Epithelial cell of esophagus (primary cell): ENCODE results near the gene TMSB10.

Source experiments
- DNase-seq: peaks from one replicate; pipeline ENCODE4 v3.0.0; 2010; ENCODE audit warnings: low read depth
- H3K4me3 ChIP-seq: 2 replicates; pipeline ENCODE4 v1.5.1; 2011; ENCODE audit warnings: mild to moderate bottlenecking, low read length, control low read depth
- TF ChIP-seq, protein P1 (sequence below): IDR thresholded peaks from 2 replicates; pipeline ENCODE4 v1.5.1; 2011; ENCODE audit warnings: low read depth, mild to moderate bottlenecking, low read length, control low read depth, inconsistent platforms; ENCODE audit not compliant: insufficient read depth; ENCODE audit errors: missing control alignments

The TMSB10 gene

DNA sequence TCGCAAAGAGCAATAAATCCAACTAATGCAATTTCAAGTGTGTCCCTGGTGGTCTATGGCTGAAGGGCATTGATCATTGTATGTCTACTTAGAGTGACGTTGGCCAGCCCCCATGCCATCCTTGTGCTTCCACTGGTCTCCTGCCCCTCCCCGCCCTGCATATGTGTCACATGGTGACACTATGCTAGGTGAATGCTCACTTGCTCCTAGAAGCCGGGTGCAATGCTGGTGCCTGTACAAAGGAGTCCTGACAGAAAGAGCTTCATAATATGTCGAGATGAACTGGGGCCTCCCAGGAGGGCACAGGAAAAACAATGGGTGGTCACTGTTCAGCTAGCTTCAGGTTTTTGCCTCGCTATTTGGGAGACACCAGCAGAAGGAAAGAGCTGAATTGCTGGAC is 18.7 kb upstream of the TMSB10 start:
- DNase-seq: no peak
- H3K4me3 ChIP-seq: no peak overlapping the region
- TF ChIP-seq, protein P1, sequence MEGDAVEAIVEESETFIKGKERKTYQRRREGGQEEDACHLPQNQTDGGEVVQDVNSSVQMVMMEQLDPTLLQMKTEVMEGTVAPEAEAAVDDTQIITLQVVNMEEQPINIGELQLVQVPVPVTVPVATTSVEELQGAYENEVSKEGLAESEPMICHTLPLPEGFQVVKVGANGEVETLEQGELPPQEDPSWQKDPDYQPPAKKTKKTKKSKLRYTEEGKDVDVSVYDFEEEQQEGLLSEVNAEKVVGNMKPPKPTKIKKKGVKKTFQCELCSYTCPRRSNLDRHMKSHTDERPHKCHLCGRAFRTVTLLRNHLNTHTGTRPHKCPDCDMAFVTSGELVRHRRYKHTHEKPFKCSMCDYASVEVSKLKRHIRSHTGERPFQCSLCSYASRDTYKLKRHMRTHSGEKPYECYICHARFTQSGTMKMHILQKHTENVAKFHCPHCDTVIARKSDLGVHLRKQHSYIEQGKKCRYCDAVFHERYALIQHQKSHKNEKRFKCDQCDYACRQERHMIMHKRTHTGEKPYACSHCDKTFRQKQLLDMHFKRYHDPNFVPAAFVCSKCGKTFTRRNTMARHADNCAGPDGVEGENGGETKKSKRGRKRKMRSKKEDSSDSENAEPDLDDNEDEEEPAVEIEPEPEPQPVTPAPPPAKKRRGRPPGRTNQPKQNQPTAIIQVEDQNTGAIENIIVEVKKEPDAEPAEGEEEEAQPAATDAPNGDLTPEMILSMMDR: no peak

DNA sequence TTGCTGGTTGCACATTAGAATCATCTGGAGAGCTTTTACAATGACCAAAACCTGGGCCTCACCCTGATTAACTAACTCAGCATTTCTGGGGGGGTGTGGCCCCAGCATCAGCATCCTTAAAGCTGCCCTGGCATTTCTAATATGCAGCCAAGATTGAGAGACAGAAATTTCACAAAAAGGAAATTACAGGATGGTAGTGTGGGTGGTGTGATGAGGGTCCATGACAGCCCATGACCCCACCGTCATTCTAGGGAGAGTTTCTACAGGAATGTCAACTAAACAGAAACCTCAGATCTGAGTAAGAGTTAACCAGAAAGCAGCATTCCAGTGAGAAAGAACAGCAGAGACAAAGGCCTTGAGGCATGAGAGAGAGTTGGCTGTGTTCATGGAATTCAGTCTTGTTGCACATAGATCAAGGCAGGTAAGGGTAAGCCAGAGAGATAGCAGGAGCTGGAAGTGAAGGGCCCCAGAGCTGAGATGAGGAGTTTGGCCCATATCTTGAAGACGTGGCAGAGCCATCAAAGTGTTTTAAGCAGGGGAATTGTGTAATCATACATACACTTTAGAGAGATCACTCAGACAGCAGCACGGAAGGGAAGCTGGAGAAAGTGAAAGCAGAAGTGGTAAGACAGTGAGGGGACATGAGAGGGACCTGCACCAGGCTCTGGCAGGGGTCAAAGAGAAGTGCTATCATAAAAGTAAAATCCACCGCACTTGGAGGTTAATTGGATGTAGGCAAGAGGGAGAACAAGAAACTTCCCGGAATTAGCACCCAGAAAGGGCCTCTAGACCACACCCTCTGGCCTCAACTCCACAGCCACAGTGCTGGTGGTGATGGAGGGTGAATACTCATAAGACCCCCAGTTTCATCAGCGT is 16.8 kb upstream of the TMSB10 start:
- TF ChIP-seq, protein P1: no peak
- H3K4me3 ChIP-seq: no peak overlapping the region
- DNase-seq: peak; percentile 38

DNA sequence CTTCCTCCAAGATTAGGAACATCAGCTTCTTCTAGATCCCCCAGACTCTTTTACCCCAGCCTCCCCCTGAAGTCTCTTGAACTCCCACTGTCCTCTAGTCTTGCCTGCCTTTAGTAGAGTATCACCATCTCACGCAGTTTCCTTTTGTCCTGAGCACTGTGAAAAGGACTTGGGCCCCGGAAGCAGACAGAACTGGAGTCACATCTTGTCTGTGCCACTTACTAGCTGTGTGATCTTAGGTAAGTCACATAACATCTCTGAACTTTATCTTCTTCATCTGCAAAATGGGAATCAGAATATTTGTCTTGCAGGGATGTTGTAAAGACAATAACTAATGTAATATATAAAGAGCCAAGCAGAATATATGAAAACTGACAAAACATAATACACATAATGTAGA is 16.1 kb upstream of the TMSB10 start:
- no peak for DNase-seq
- H3K4me3 ChIP-seq: no peak overlapping the region
- TF ChIP-seq, protein P1: no peak

DNA sequence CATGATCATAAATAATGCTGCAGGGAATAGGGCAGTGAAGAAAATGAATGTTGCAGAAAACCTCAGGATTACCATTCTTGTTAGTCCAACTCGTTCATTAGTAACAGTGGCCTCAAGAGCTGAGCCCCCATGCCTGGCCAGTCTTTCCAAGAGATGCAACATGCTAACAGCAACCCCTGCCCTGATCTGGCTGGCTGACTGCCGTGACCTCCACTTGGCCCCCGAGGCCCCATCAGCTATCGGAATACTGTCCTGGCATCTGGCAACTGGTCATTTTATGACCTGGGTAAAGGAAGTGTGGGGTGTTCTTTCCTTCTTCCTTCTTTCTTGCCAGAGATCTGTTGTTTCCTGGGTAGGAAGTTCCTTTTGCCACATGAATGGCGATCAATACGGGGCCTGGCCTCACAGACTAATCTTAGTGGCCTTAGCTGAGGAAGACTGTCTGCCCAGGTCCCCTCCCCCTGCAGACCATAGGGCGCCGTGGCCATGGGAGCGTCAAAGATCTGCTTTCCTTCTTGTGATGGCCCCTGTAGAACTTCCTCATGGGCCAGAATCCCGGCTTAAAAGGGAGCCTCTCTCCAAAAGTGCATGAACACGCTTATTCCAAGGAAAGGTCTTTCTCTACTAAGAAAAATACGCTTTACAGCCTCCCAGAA is 14.0 kb upstream of the TMSB10 start:
- TF ChIP-seq, protein P1: no peak
- no peak for DNase-seq
- no peak overlapping the region for H3K4me3 ChIP-seq

DNA sequence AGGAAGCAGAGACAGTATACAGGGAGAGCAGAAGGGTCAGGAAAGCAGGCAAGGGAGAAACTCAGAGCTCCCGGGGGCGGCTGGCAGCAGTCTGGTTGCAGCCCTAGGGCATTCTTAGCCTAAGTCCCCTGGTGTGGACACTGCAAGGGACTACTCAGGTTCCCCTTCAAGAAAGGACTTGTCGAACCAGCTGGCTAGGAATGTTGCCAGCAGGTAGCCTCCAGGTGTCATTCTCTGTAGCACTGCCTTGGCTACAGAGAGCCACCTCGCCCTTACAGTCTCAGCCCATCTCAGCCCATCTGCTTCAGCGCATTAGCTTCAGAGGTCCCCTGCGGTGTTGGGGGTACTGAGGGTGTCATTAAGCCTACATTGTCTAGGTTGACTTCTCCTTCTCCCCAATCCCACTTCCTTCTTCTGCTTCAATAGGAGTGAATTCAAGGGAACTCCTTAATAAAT is 11.3 kb upstream of the TMSB10 start:
- H3K4me3 ChIP-seq: no peak overlapping the region
- TF ChIP-seq, protein P1: no peak

DNA sequence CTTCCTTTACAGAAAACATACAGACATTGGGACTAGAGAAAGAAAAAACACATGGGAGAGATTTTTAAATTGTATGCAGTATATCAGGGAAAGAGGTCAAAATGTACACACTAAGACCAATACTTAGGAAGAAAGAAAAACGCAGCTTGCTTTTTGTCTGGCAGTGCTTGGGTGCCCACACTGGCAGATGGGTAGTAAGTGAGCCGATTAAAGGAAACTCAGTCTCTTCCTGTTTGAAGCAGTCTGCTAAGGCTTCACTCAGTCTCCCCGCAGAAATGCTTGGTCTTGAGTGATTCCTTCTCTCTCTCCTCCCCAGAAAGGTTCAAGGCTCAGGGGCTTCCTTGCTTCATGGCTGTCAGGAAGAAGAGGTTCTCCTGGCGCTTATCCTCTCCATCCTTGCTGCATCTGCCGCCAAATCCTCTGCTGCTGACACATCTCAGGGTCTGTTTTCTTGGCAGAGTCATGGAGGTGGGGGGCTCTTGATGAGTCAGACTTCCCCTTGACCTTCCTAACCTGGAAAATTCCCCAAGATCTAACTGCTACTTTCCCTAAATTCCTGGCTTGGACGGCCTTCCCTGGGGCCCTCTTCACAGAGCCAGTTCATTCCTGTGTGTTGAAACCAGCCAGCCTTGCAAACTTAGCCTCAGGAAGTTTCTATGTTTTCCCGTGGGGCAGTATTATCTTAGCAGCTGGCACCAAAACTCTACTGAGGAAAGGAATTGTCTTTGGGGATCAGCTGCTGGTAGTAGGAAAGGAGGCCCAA is 10.5 kb upstream of the TMSB10 start:
- DNase-seq: no peak
- H3K4me3 ChIP-seq: no peak overlapping the region
- TF ChIP-seq, protein P1: no peak

More for the DNA sequence above, 11.3 kb upstream of the TMSB10 start:
- peak; percentile 75 for DNase-seq
